Measurements from ENCODE around the gene SYTL2. TPM values are rescaled to one million over a fixed set of nuclear protein-coding genes. Genes with fewer than 3 reads are reported as not detected.
A peak's percentile ranks its signal among the peaks of the same experiment; 100 is the strongest.
"Not testable (repeated sequence)": the region's sequence is repeated elsewhere in the genome, so short reads cannot be mapped to it uniquely, and the experiment has no call there.

SYTL2 gene
- polyA plus RNA-seq, 1 of the 3 experiments (the other 2 are of a cell fraction) = 36.0 TPM

GRCh38 chr11:85779956-85780640 is 30.8 kb downstream of the SYTL2 start:
- no peaks in the 10 kb centered on the region for H3K27me3 ChIP-seq (ENCODE audit: insufficient read depth)
- H3K4me3 ChIP-seq (ENCODE audit: low read depth in 2 of 2, low read length in 1 of 2) = no peak overlapping the region
- CTCF ChIA-PET = no interaction called here
- no peaks in the 10 kb centered on the region for H3K79me2 ChIP-seq (ENCODE audit: insufficient read depth)
- no peak overlapping the region for H3K9ac ChIP-seq
- H3K9me2 ChIP-seq = no peaks in the 10 kb centered on the region
- peaks cover 0 to 3% of the 10 kb centered on the region in 2 experiments; a peak in 1 of 4 replicates for H3K4me1 ChIP-seq (ENCODE audit: control insufficient read depth in 1 of 2, insufficient read depth in 2 of 2, low read depth in 1 of 2, low read length in 1 of 2)
- H4K20me1 ChIP-seq (ENCODE audit: insufficient read depth) = no peaks in the 10 kb centered on the region
- DNase-seq = no peak
- no peaks in the 10 kb centered on the region for H3F3A ChIP-seq (replicated peaks; ENCODE audit: insufficient read depth)
- H2AFZ ChIP-seq (ENCODE audit: low read depth) = no peak overlapping the region
- no peaks in the 10 kb centered on the region for H3K36me3 ChIP-seq (replicated peaks in 1 of 2; ENCODE audit: control insufficient read depth in 1 of 2, insufficient read depth in 2 of 2, low read length in 1 of 2)
- H3K4me2 ChIP-seq = no peak overlapping the region
- TF ChIP-seq, protein P1, sequence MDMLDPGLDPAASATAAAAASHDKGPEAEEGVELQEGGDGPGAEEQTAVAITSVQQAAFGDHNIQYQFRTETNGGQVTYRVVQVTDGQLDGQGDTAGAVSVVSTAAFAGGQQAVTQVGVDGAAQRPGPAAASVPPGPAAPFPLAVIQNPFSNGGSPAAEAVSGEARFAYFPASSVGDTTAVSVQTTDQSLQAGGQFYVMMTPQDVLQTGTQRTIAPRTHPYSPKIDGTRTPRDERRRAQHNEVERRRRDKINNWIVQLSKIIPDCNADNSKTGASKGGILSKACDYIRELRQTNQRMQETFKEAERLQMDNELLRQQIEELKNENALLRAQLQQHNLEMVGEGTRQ (IDR thresholded peaks at IDR 0.05; ENCODE audit: borderline replicate concordance, low read depth, low read length) = no peak
- TF ChIP-seq POLR2AphosphoS5 (IDR thresholded peaks at IDR 0.05; ENCODE audit: low read depth, low read length) (no peak), NRF1 (IDR thresholded peaks at IDR 0.05; ENCODE audit: low read depth, low read length) (no peak), JUND (IDR thresholded peaks at IDR 0.05) (0 out of 2 replicates have a peak, but pooled peaks have one; percentile 19), RFX5 (IDR thresholded peaks at IDR 0.05; ENCODE audit: low read length) (no peak)
- no peak overlapping the region for H3K27ac ChIP-seq (ENCODE audit: low read depth in 2 of 2, low read length in 1 of 2)
- no peaks in the 10 kb centered on the region for H3K9me3 ChIP-seq
- 57% methylated on average over 3 of the region's 3 CpGs for WGBS (ENCODE audit: low lambda C conversion rate)
- POLR2A ChIA-PET = no interaction called here

DNA sequence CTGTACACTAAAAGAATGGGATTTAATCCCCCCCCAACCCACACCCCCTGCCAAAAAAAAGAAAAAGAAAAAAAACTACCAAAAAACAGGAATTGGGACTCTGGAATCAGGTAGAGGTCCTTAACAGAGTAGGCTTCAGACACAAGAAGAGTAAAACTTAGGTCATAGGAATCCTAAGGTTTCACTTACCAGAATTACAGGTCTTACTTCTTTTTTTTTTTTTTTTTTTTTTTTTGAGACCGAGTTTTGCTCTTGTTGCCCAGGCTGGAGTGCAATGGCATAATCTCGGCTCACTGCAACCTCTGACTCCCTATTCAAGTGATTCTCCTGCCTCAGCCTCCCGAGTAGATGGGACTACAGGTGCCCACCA is 33.4 kb downstream of the SYTL2 start:
- H3K4me2 ChIP-seq; H3F3A ChIP-seq (replicated peaks; ENCODE audit: insufficient read depth); H3K9me3 ChIP-seq; H3K9ac ChIP-seq; H3K4me3 ChIP-seq (ENCODE audit: low read depth in 2 of 2, low read length in 1 of 2); H3K27me3 ChIP-seq (ENCODE audit: insufficient read depth); H3K36me3 ChIP-seq (replicated peaks in 1 of 2; ENCODE audit: control insufficient read depth in 1 of 2, insufficient read depth in 2 of 2, low read length in 1 of 2); H4K20me1 ChIP-seq (ENCODE audit: insufficient read depth); H3K9me2 ChIP-seq; H3K4me1 ChIP-seq (ENCODE audit: control insufficient read depth in 1 of 2, insufficient read depth in 2 of 2, low read depth in 1 of 2, low read length in 1 of 2); POLR2A ChIA-PET; H3K79me2 ChIP-seq (ENCODE audit: insufficient read depth); H3K27ac ChIP-seq (ENCODE audit: low read depth in 2 of 2, low read length in 1 of 2); H2AFZ ChIP-seq (ENCODE audit: low read depth); DNase-seq: not testable (repeated sequence)
- CTCF ChIA-PET = interaction anchor here (1.1 kb wide), 1 partner anchor 30 kb away, joined by 3 read pairs; no protein-coding TSS in a partner anchor
- WGBS (ENCODE audit: low lambda C conversion rate) = 77% methylated on average over 3 of the region's 3 CpGs

DNA sequence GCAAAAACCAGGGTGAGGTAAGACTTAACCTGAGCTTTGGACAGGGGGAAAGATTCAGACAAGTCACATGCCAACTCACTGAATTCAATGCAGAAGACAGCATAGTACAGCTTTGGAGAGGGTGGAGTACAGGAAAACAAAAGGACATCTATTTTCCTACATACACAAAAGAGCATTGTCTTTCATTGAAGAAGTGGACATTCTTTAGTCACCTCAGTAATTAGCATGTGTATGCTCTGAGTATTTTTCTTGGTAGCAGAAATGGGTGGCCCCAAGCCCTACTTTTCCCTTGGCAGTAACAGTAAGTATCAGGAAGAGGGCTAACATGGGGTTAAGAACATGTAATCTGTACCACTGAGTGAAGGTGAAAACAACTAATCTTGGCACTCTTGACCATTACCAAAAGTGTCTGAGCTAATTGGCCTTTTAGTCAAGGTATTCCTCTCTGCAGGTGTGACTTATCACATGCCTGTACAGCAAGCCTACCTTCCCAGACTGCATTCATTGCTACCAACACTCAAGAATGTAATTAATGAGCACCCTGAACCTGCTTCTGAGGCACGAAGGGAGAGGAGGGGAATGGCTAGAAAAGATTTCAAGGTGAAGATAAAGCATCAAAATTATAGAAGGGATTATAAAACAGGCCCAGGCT is 33.9 kb downstream of the SYTL2 start:
- 33% methylated on average over 1 of the region's 1 CpG for WGBS (ENCODE audit: low lambda C conversion rate)
- H3K9me2 ChIP-seq = no peaks in the 10 kb centered on the region
- no peak overlapping the region for H2AFZ ChIP-seq (ENCODE audit: low read depth)
- no peaks in the 10 kb centered on the region for H3K4me1 ChIP-seq (ENCODE audit: control insufficient read depth in 1 of 2, insufficient read depth in 2 of 2, low read depth in 1 of 2, low read length in 1 of 2)
- no peaks in the 10 kb centered on the region for H3K36me3 ChIP-seq (replicated peaks in 1 of 2; ENCODE audit: control insufficient read depth in 1 of 2, insufficient read depth in 2 of 2, low read length in 1 of 2)
- DNase-seq = no peak
- no peaks in the 10 kb centered on the region for H3K27me3 ChIP-seq (ENCODE audit: insufficient read depth)
- POLR2A ChIA-PET = no interaction called here
- no peak overlapping the region for H3K4me2 ChIP-seq
- no peak overlapping the region for H3K4me3 ChIP-seq (ENCODE audit: low read depth in 2 of 2, low read length in 1 of 2)
- no peak overlapping the region for H3K9ac ChIP-seq
- no peaks in the 10 kb centered on the region for H3K79me2 ChIP-seq (ENCODE audit: insufficient read depth)
- no peaks in the 10 kb centered on the region for H3K9me3 ChIP-seq
- TF ChIP-seq NFIC (IDR thresholded peaks at IDR 0.05; ENCODE audit: borderline replicate concordance) = no peak
- TF ChIP-seq, protein P2, sequence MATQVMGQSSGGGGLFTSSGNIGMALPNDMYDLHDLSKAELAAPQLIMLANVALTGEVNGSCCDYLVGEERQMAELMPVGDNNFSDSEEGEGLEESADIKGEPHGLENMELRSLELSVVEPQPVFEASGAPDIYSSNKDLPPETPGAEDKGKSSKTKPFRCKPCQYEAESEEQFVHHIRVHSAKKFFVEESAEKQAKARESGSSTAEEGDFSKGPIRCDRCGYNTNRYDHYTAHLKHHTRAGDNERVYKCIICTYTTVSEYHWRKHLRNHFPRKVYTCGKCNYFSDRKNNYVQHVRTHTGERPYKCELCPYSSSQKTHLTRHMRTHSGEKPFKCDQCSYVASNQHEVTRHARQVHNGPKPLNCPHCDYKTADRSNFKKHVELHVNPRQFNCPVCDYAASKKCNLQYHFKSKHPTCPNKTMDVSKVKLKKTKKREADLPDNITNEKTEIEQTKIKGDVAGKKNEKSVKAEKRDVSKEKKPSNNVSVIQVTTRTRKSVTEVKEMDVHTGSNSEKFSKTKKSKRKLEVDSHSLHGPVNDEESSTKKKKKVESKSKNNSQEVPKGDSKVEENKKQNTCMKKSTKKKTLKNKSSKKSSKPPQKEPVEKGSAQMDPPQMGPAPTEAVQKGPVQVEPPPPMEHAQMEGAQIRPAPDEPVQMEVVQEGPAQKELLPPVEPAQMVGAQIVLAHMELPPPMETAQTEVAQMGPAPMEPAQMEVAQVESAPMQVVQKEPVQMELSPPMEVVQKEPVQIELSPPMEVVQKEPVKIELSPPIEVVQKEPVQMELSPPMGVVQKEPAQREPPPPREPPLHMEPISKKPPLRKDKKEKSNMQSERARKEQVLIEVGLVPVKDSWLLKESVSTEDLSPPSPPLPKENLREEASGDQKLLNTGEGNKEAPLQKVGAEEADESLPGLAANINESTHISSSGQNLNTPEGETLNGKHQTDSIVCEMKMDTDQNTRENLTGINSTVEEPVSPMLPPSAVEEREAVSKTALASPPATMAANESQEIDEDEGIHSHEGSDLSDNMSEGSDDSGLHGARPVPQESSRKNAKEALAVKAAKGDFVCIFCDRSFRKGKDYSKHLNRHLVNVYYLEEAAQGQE (IDR thresholded peaks at IDR 0.05; ENCODE audit: low read depth, low read length) = no peak
- no peak for TF ChIP-seq TCF12 (IDR thresholded peaks at IDR 0.05)
- no peak for TF ChIP-seq SIN3A (IDR thresholded peaks at IDR 0.05; ENCODE audit: borderline replicate concordance, low read depth, low read length)
- no peak for TF ChIP-seq YY1 (IDR thresholded peaks at IDR 0.05; ENCODE audit: low read depth)
- TF ChIP-seq MXI1 (IDR thresholded peaks at IDR 0.05; ENCODE audit: low read depth, low read length) = no peak
- TF ChIP-seq RFX5 (IDR thresholded peaks at IDR 0.05; ENCODE audit: low read length) = no peak
- no peak for TF ChIP-seq MEF2A (IDR thresholded peaks at IDR 0.05; ENCODE audit: borderline replicate concordance, low read depth)
- no peak for TF ChIP-seq ELF1 (IDR thresholded peaks at IDR 0.05)
- no peak for TF ChIP-seq MAX (IDR thresholded peaks at IDR 0.05; ENCODE audit: low read depth)
- CTCF ChIA-PET = interaction anchor here (1.1 to 1.3 kb wide), 2 partner anchors 31 to 32 kb away, joined by 3 read pairs; no protein-coding TSS in a partner anchor
- no peaks in the 10 kb centered on the region for H3F3A ChIP-seq (replicated peaks; ENCODE audit: insufficient read depth)
- no peaks in the 10 kb centered on the region for H4K20me1 ChIP-seq (ENCODE audit: insufficient read depth)
- no peak overlapping the region for H3K27ac ChIP-seq (ENCODE audit: low read depth in 2 of 2, low read length in 1 of 2)

Data from SK-N-SH (cell line).